HG03457 (cell line): ENCODE results near the gene SAG.

Experiments used
- ATAC-seq: cut with Tn5 transposase; IDR thresholded peaks from one replicate; pipeline ENCODE4 v1.9.1; 2021; ENCODE audit warnings: moderate number of reproducible peaks; ENCODE audit not compliant: unreplicated experiment

Gene SAG

GRCh38 chr2:233287871-233288270 lies 19.7 kb upstream of the SAG start:
- no peak for ATAC-seq

GRCh38 chr2:233288663-233289062 lies 19.0 kb upstream of the SAG start:
- no peak for ATAC-seq

GRCh38 chr2:233289648-233290047 lies 18.0 kb upstream of the SAG start:
- no peak for ATAC-seq

GRCh38 chr2:233290051-233290845 lies 17.4 kb upstream of the SAG start:
- no peak for ATAC-seq

GRCh38 chr2:233295891-233296290 lies 11.7 kb upstream of the SAG start:
- no peak for ATAC-seq

GRCh38 chr2:233297076-233297475 lies 10.5 kb upstream of the SAG start:
- ATAC-seq: no peak

GRCh38 chr2:233300401-233300800 lies 7.2 kb upstream of the SAG start:
- ATAC-seq: no peak

GRCh38 chr2:233301248-233301647 lies 6.4 kb upstream of the SAG start:
- ATAC-seq: no peak

- ATAC-seq: no peak
These were observed 5.8 kb upstream of the SAG start for GRCh38 chr2:233301811-233302210.

GRCh38 chr2:233303252-233303651 lies 4.4 kb upstream of the SAG start:
- no peak for ATAC-seq

- ATAC-seq: no peak
These were observed 3.8 kb downstream of the SAG start for GRCh38 chr2:233311241-233311926.

GRCh38 chr2:233312874-233313273 lies 5.3 kb downstream of the SAG start:
- no peak for ATAC-seq

- ATAC-seq: no peak
These were observed 6.7 kb downstream of the SAG start for GRCh38 chr2:233314180-233314925.

- ATAC-seq: no peak
These were observed 9.8 kb downstream of the SAG start for GRCh38 chr2:233317196-233317943.

GRCh38 chr2:233319256-233319655 lies 11.6 kb downstream of the SAG start:
- no peak for ATAC-seq

GRCh38 chr2:233320470-233320869 lies 12.9 kb downstream of the SAG start:
- ATAC-seq: no peak

GRCh38 chr2:233321166-233321565 lies 13.6 kb downstream of the SAG start:
- ATAC-seq: no peak

GRCh38 chr2:233323851-233324250 lies 16.2 kb downstream of the SAG start:
- no peak for ATAC-seq

- no peak for ATAC-seq
These were observed 17.6 kb downstream of the SAG start for GRCh38 chr2:233325256-233325655.

- no peak for ATAC-seq
These were observed 18.2 kb downstream of the SAG start for GRCh38 chr2:233325814-233326213.

GRCh38 chr2:233326500-233326899 lies 18.9 kb downstream of the SAG start:
- no peak for ATAC-seq
